Dendritic cell treated with granulocyte-macrophage colony-stimulating factor and Interleukin-4, amounts not matched to agents 40 ng/mL and 50 ng/mL, for 4 days (primary cell): ENCODE results near the gene LMO7.

Experiments used
- H3K27ac Mint-ChIP-seq: one replicate; pipeline ENCODE4 v1.8.0; 2022; ENCODE audit warnings: mild to moderate bottlenecking, mixed read lengths
- H3K27me3 Mint-ChIP-seq: one replicate; pipeline ENCODE4 v1.8.0; 2022; ENCODE audit warnings: mild to moderate bottlenecking, mixed read lengths
- H3K36me3 Mint-ChIP-seq: one replicate; pipeline ENCODE4 v1.8.0; 2022; ENCODE audit warnings: low read depth, mixed read lengths
- H3K4me1 Mint-ChIP-seq: one replicate; pipeline ENCODE4 v1.8.0; 2022; ENCODE audit warnings: low read depth, mixed read lengths
- H3K4me3 Mint-ChIP-seq: one replicate; pipeline ENCODE4 v1.8.0; 2022; ENCODE audit warnings: mild to moderate bottlenecking, moderate library complexity, mixed read lengths
- H3K9me3 Mint-ChIP-seq: one replicate; pipeline ENCODE4 v1.8.0; 2022; ENCODE audit warnings: mixed read lengths
- intact Hi-C: fragments of 100-400 bp; cut with micrococcal nuclease; formaldehyde crosslinking; loops from one replicate; pipeline ENCODE4 v1.15.0; 2022

The LMO7 gene

DNA sequence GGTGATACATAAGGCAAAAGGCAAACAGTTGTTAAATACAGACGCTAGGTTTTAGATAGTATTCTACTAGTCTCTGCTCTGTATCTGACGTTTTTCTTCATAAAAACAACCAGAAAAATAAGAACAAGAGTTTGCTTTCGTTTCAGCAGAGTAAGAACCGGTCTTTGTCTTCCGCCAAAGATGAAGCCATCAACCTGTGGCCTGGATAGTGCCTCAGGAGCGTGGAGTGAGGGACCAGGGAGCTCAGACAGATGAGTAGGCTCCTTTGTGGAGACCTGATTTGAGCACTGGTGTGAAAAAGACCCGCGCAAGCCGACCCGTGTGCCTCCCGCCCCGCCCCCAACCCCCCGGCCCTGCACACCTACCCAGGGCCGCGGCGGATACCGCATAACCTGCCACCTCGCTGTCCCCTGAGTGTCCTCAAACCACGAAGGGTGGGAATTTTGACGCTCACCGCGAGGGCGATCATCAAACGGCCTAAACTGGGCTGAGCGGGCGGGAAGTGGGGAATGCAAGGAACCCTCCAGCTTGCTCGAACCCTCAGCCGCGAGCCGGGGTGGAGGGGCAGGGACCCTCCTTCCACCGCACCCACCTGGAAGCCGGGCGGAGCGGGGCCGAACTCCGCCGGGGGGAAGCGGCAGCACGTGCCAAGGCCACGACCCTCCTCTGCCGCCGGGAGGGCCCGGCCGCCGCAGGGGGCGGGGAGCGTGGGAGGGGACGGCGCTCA lies 866 bp upstream of the LMO7 start:
- peaks cover 48% of the 10 kb centered on the region for H3K27me3 Mint-ChIP-seq
- intact Hi-C loops, result loop anchor here (10.0 kb wide), 1 partner anchor 160 kb away; no protein-coding TSS in a partner anchor
- H3K4me1 Mint-ChIP-seq, result peaks cover 15% of the 10 kb centered on the region
- no peak overlapping the region for H3K27ac Mint-ChIP-seq
- no peaks in the 10 kb centered on the region for H3K9me3 Mint-ChIP-seq
- H3K4me3 Mint-ChIP-seq, result peak overlapping the region; percentile 37
- no peaks in the 10 kb centered on the region for H3K36me3 Mint-ChIP-seq

- intact Hi-C loops, result loop anchor here (10.0 kb wide), 1 partner anchor 162 kb away; no protein-coding TSS in a partner anchor
- Mint-ChIP-seq H3K4me3 (peak overlapping the region; percentile 77), H3K27ac (peak overlapping the region; percentile 37), H3K9me3 (no peaks in the 10 kb centered on the region), H3K27me3 (peaks cover 50% of the 10 kb centered on the region), H3K4me1 (peaks cover 15% of the 10 kb centered on the region), H3K36me3 (no peaks in the 10 kb centered on the region)
Observed at GRCh38 chr13:75636436-75637180, 478 bp downstream of the LMO7 start.

DNA sequence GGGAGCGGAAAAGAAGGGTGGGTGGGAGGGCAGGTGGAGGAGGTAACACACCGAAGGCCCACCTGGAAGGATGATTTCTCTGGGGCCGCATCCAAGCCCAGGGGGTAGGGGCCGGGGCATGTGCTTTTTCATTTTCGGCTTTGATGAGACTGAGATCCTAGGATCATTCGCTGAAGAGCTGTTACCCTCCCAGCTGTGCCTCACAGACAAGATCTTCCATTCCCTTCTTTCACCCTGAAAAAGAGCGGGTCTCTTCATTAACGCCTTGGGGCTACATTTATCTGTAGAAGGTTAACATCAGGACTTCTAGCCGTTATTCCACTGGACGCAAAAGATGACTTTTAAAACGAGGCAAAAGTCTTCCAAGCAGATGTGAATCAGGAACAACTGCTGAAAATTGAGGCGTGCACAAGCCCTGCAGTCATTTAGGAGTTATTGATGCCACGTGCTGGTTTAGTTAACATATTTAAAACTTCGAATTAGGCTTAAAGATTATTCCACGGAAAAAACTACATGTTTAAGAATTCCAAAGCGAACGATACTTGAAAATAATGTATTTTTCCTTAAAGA lies 1.1 kb downstream of the LMO7 start:
- H3K27ac Mint-ChIP-seq, result no peak overlapping the region
- H3K4me3 Mint-ChIP-seq, result peak overlapping the region; percentile 34
- intact Hi-C loops, result loop anchor here (10.0 kb wide), 1 partner anchor 162 kb away; no protein-coding TSS in a partner anchor
- peaks cover 50% of the 10 kb centered on the region for H3K27me3 Mint-ChIP-seq
- H3K36me3 Mint-ChIP-seq, result no peaks in the 10 kb centered on the region
- H3K9me3 Mint-ChIP-seq, result no peaks in the 10 kb centered on the region
- peaks cover 15% of the 10 kb centered on the region for H3K4me1 Mint-ChIP-seq

- intact Hi-C loops, result loop anchor here (10.0 kb wide), 1 partner anchor 165 kb away; no protein-coding TSS in a partner anchor
- Mint-ChIP-seq H3K27ac (no peak overlapping the region), H3K4me3 (no peak overlapping the region), H3K4me1 (peaks cover 15% of the 10 kb centered on the region), H3K27me3 (peaks cover 39% of the 10 kb centered on the region), H3K9me3 (no peaks in the 10 kb centered on the region), H3K36me3 (no peaks in the 10 kb centered on the region)
Observed at GRCh38 chr13:75639454-75639853, 3.3 kb downstream of the LMO7 start.

DNA sequence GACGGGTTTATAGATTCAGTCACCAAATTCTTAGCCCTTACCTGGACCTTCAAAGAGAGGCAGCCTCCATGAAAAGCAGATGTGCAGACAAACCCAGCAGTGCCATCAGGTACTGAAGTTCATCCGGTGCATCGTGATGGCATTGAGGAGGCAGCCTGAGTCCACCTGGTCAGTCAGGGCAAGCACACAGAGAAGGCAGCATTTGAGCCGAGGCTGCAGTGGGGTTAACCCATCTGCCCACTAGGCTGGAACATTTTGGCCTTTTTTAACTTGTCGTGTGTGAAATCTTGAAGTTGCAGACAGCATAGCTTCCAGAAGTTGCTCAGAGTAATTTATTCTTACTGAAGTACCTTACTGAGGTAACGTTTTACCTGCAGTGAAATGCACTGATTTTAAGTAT lies 4.9 kb downstream of the LMO7 start:
- intact Hi-C loops, result no loop called here
- Mint-ChIP-seq H3K27ac (no peak overlapping the region), H3K36me3 (no peaks in the 10 kb centered on the region), H3K4me3 (no peak overlapping the region), H3K9me3 (no peaks in the 10 kb centered on the region), H3K4me1 (peaks cover 15% of the 10 kb centered on the region), H3K27me3 (peaks cover 31% of the 10 kb centered on the region)

DNA sequence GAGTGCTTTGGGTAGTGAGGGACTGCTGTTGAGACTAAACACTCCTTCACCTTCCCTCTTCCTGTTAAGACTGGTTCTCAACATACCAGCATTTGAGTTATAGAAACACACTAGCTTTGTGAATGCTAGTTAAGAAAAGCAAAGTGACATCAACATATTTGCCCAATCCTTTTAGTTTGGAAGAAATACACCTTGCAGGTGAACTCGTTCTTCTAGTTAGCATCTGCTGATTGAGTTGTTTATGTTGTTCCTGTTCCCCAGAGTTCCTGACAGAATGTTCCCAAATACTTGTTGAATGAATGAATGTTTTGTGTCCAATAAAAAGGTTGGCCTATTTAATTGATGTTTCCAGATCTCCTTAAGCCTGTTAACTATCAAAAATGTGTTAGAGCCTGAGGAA lies 7.1 kb downstream of the LMO7 start:
- Mint-ChIP-seq H3K9me3 (no peaks in the 10 kb centered on the region), H3K4me1 (no peaks in the 10 kb centered on the region), H3K27ac (no peak overlapping the region), H3K4me3 (no peak overlapping the region), H3K27me3 (peaks cover 11% of the 10 kb centered on the region), H3K36me3 (no peaks in the 10 kb centered on the region)
- intact Hi-C loops, result no loop called here

DNA sequence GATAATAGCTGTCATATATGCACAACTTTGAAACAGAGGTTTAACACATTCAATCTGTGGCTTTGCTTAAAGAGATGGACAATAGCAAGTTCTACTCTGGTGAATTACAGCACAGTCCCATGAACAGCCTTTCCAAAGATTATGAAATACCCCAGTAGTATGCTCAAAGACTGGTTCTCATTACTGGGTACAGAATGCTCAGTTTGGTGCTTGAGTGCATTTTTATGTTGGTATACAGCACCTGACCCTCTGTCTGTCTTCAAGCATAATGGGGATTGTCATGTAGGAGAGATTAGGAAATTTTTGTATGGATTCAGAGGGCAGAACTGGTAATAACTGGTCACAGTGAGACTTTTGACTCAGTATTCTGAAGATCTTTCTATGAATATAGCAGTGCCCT lies 7.6 kb downstream of the LMO7 start:
- Mint-ChIP-seq H3K4me1 (no peaks in the 10 kb centered on the region), H3K27me3 (peaks cover 8% of the 10 kb centered on the region), H3K4me3 (no peak overlapping the region), H3K9me3 (no peaks in the 10 kb centered on the region), H3K27ac (no peak overlapping the region), H3K36me3 (no peaks in the 10 kb centered on the region)
- intact Hi-C loops, result no loop called here

DNA sequence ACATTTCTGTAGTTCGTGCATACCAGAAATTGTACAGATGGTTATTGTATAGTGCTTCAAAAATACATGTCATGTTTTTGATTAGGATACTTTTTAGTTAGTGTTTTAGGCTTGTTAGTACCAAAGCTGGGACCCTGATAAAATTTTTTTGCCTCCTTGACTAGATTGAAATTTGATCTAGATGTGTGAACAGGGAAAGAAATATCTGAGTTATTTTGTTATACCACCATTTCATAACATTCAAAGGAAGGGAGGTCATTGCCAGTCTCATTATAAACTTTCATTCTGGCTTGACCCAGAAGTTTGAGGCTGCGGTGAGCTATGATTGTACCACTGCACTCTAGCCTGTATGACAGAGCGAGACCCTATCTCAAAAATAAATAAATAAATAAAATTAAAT lies 9.0 kb downstream of the LMO7 start:
- Mint-ChIP-seq H3K27me3 (peaks cover 3% of the 10 kb centered on the region), H3K27ac (no peak overlapping the region), H3K4me3 (no peak overlapping the region), H3K9me3 (no peaks in the 10 kb centered on the region), H3K4me1 (no peaks in the 10 kb centered on the region), H3K36me3 (no peaks in the 10 kb centered on the region)
- intact Hi-C loops, result no loop called here

- no peaks in the 10 kb centered on the region for H3K4me1 Mint-ChIP-seq
- no peaks in the 10 kb centered on the region for H3K36me3 Mint-ChIP-seq
- H3K4me3 Mint-ChIP-seq, result no peak overlapping the region
- no peak overlapping the region for H3K27ac Mint-ChIP-seq
- intact Hi-C loops, result no loop called here
- H3K27me3 Mint-ChIP-seq, result no peaks in the 10 kb centered on the region
- no peaks in the 10 kb centered on the region for H3K9me3 Mint-ChIP-seq
Observed at GRCh38 chr13:75647126-75647784, 11.1 kb downstream of the LMO7 start.

DNA sequence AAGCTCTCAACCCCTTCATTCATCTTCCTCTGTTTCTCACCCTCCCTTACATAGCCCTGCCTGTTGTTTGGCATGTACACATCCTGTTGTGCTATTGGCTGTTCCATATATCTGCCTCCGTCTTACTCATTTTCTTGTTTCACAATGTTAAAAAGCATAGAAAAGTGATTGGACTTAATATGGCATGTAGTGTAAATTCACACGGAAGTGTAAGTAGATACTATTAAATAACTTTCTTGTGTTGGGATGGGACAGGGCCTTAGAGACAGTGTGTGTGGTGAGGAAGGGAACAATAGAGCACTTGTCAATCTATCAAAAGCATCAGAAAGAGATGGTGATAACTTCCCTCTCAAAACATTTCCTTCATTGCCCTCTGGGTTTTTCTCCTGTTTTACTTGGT lies 12.3 kb downstream of the LMO7 start:
- intact Hi-C loops, result no loop called here
- Mint-ChIP-seq H3K27ac (no peak overlapping the region), H3K27me3 (no peaks in the 10 kb centered on the region), H3K4me3 (no peak overlapping the region), H3K4me1 (no peaks in the 10 kb centered on the region), H3K9me3 (no peaks in the 10 kb centered on the region), H3K36me3 (no peaks in the 10 kb centered on the region)

GRCh38 chr13:75651013-75651412 lies 14.9 kb downstream of the LMO7 start:
- Mint-ChIP-seq H3K27ac (no peak overlapping the region), H3K4me3 (no peak overlapping the region), H3K9me3 (no peaks in the 10 kb centered on the region), H3K27me3 (no peaks in the 10 kb centered on the region), H3K4me1 (no peaks in the 10 kb centered on the region), H3K36me3 (no peaks in the 10 kb centered on the region)
- intact Hi-C loops, result no loop called here

GRCh38 chr13:75652726-75653125 lies 16.6 kb downstream of the LMO7 start:
- Mint-ChIP-seq H3K9me3 (no peaks in the 10 kb centered on the region), H3K4me3 (no peak overlapping the region), H3K27me3 (no peaks in the 10 kb centered on the region), H3K4me1 (no peaks in the 10 kb centered on the region), H3K36me3 (no peaks in the 10 kb centered on the region), H3K27ac (no peak overlapping the region)
- intact Hi-C loops, result no loop called here

DNA sequence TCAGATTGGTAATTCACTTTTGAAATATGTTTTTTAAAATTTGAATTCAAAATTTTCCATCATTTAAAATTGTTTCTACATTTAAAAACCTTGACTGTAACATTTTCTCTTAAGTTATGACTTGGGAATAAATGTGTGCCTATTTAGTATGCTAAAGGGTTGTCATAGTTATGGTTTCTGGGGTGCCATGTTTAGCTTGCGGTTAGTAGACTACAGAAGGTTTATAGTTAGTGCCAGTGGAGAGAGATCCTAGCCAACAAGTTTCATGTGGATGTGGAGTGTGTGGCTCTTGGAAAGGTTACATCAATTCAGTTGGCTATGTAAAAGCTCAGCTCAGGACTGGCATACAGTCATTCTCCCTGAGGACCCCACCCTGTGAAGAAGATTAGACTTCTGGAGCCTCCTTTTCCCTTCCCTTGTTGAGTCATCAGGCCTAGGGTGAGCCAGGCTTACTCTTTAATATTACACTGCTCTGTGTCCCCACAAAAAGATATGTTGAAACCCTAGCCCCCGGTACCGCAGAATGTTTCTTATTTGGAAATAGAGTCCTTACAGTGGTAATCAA lies 20.4 kb downstream of the LMO7 start:
- no peaks in the 10 kb centered on the region for H3K27me3 Mint-ChIP-seq
- H3K9me3 Mint-ChIP-seq, result no peaks in the 10 kb centered on the region
- H3K4me1 Mint-ChIP-seq, result no peaks in the 10 kb centered on the region
- H3K36me3 Mint-ChIP-seq, result no peaks in the 10 kb centered on the region
- no peak overlapping the region for H3K4me3 Mint-ChIP-seq
- no peak overlapping the region for H3K27ac Mint-ChIP-seq
- intact Hi-C loops, result no loop called here

- Mint-ChIP-seq H3K27me3 (no peaks in the 10 kb centered on the region), H3K36me3 (no peaks in the 10 kb centered on the region), H3K27ac (no peak overlapping the region), H3K4me3 (no peak overlapping the region), H3K4me1 (no peaks in the 10 kb centered on the region), H3K9me3 (no peaks in the 10 kb centered on the region)
- intact Hi-C loops, result no loop called here
Observed at GRCh38 chr13:75657111-75657510, 21.0 kb downstream of the LMO7 start.
